Measurements from ENCODE around the gene APOL3. TPM values are rescaled to one million over a fixed set of nuclear protein-coding genes. Genes with fewer than 3 reads are reported as not detected.
"Not testable (repeated sequence)": the region's sequence is repeated elsewhere in the genome, so short reads cannot be mapped to it uniquely, and the experiment has no call there.

APOL3 gene, protein sequence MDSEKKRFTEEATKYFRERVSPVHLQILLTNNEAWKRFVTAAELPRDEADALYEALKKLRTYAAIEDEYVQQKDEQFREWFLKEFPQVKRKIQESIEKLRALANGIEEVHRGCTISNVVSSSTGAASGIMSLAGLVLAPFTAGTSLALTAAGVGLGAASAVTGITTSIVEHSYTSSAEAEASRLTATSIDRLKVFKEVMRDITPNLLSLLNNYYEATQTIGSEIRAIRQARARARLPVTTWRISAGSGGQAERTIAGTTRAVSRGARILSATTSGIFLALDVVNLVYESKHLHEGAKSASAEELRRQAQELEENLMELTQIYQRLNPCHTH
- total RNA-seq = 10 to 100 TPM; 13.8 to 29.5 TPM

DNA sequence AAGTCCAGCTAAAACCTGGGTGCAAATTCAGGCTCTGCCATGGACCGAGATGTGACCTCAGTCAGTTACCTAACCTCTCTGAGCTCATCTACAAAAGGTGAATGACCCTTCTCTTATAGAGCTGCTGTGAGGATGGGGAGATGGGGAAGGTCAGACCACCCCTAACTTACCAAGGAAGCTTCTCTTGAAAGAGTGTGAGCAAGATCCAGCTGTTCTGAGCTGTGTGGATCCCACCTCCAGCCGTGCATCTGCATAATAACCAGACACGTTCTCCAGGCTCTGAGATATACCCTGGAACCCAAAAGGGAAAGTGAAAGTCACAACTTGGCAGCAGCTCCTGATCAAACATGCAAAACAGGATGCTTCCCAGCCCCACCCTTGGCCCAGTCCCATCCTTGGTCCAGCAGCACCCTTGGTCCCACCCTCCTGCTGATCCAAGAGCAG lies at the start of gene APOL3:
Gene APOL3, minus strand, starts transcription at position 257 of the 444 bp plus-strand sequence. CDS start 11,700 bp downstream, outside the sequence.
- Histone ChIP-seq H3K27ac (peak within 1 kb of the TSS; percentile 82 to 92), H3K27me3 (no peaks in the 10 kb centered on the region), H3K4me3 (peak within 1 kb of the TSS; percentile 37 to 53), H3K36me3 (no peaks in the 10 kb centered on the region), H3K9me3 (no peaks in the 10 kb centered on the region), H3K4me1 (peaks cover 0 to 49% of the 10 kb centered on the region in 2 donors)
- TF ChIP-seq, protein P1, sequence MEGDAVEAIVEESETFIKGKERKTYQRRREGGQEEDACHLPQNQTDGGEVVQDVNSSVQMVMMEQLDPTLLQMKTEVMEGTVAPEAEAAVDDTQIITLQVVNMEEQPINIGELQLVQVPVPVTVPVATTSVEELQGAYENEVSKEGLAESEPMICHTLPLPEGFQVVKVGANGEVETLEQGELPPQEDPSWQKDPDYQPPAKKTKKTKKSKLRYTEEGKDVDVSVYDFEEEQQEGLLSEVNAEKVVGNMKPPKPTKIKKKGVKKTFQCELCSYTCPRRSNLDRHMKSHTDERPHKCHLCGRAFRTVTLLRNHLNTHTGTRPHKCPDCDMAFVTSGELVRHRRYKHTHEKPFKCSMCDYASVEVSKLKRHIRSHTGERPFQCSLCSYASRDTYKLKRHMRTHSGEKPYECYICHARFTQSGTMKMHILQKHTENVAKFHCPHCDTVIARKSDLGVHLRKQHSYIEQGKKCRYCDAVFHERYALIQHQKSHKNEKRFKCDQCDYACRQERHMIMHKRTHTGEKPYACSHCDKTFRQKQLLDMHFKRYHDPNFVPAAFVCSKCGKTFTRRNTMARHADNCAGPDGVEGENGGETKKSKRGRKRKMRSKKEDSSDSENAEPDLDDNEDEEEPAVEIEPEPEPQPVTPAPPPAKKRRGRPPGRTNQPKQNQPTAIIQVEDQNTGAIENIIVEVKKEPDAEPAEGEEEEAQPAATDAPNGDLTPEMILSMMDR (IDR thresholded peaks at IDR 0.05) = no peak
- DNase-seq (ENCODE audit: low spot score) = peak; percentile 90

DNA sequence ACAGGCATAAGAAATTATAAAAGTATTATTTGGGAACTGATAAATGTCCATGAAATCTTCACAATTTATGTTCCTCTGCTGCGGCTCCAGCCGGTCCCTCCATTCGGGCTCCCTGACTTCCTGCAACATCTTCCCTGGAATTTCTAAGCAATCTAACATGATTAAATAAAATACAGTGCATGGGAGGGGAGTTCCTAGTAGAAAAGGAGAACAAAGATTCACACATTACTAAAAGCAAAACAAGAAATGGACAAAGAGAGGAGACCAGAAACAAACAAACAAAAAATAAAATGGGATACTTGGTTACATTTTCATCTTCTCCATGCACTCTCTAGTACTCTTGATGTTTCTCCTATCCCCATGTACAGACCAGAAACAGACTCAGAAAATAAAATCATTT lies 49.7 kb upstream of the APOL3 start:
- Histone ChIP-seq H3K4me1 (peaks cover 0 to 4% of the 10 kb centered on the region in 2 donors), H3K27ac (no peak overlapping the region), H3K9me3 (no peaks in the 10 kb centered on the region), H3K27me3 (no peaks in the 10 kb centered on the region), H3K4me3 (no peak overlapping the region), H3K36me3 (no peaks in the 10 kb centered on the region)
- TF ChIP-seq, protein P1 (IDR thresholded peaks at IDR 0.05) = no peak
- DNase-seq (ENCODE audit: low spot score) = no peak

DNA sequence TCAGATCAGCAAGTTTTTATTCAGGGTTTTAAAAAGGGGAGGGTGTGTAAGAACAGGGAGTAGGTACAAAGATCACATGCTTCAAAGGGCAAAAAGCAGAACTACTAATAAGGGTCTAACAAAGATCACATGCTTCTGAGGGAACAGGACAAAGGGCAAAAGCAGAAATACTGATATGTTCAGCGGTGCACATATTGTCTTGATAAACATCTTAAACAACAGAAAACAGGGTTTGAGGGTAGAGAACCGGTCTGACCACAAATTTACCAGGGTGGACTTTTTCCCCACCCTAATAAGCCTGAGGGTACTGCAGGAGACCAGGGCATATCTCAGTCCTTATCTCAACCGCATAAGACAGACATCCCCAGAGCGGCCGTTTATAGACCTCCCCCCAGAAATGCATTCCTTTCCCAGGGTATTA lies 48.9 kb upstream of the APOL3 start:
- H3K4me1 ChIP-seq; H3K9me3 ChIP-seq; H3K27me3 ChIP-seq; H3K36me3 ChIP-seq; H3K4me3 ChIP-seq; H3K27ac ChIP-seq; DNase-seq (ENCODE audit: low spot score): not testable (repeated sequence)

DNA sequence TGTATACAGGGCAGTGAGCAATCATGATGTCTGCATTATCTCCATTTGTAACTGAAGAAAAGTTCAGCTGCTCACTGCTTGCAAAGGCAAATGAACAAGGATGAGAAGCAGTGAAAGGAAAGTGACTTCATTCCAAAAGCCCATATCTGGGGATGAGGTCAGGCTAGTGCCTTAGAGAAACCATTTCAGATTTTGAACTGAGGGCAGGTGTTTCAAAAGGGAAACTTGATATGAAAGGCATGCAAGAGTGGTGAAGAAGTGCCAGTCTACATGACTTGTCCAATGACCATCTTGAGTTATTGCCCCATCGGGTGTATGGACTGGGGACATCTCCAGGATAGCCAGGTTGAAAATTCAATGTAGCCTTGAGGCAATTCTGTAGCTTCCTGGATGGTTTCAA lies 48.4 kb upstream of the APOL3 start:
- no peaks in the 10 kb centered on the region for H3K27me3 ChIP-seq
- H3K4me1 ChIP-seq = peaks cover 0 to 4% of the 10 kb centered on the region in 2 donors
- no peaks in the 10 kb centered on the region for H3K36me3 ChIP-seq
- no peak overlapping the region for H3K27ac ChIP-seq
- TF ChIP-seq, protein P1 (IDR thresholded peaks at IDR 0.05) = no peak
- no peaks in the 10 kb centered on the region for H3K9me3 ChIP-seq
- DNase-seq (ENCODE audit: low spot score) = no peak
- no peak overlapping the region for H3K4me3 ChIP-seq

DNA sequence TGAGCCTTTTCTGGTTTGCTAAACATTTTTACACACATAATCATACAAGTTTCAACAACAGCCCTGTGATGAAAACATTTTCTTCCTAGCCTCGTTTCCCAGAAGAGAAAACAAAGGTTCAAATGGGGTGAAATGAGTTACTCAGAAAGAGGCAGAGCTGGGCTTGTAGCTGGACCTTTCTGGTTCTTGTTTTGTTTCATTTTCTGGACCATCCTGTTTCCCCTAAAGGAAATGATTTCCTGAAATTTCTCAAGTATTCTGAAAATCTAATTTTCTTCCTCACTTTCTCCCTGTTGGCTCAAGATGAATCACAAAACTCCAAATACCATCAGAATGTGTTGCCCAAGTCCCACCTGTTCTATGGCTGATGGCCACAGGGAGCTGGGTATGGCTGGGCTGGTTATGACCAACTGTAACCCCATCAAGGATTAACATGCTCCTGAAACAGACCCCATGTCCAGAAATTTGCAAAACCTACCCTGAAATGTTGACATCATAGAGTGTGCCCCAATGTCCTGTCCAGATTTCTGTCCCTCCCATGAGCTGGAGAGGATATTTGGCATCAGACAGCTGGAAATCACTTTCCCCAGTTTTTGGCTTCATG lies 47.7 kb upstream of the APOL3 start:
- TF ChIP-seq, protein P1 (IDR thresholded peaks at IDR 0.05) = no peak
- no peaks in the 10 kb centered on the region for H3K27me3 ChIP-seq
- H3K4me1 ChIP-seq = peaks cover 0 to 4% of the 10 kb centered on the region in 2 donors
- DNase-seq (ENCODE audit: low spot score) = no peak
- H3K36me3 ChIP-seq = no peaks in the 10 kb centered on the region
- no peak overlapping the region for H3K4me3 ChIP-seq
- no peaks in the 10 kb centered on the region for H3K9me3 ChIP-seq
- H3K27ac ChIP-seq = no peak overlapping the region

DNA sequence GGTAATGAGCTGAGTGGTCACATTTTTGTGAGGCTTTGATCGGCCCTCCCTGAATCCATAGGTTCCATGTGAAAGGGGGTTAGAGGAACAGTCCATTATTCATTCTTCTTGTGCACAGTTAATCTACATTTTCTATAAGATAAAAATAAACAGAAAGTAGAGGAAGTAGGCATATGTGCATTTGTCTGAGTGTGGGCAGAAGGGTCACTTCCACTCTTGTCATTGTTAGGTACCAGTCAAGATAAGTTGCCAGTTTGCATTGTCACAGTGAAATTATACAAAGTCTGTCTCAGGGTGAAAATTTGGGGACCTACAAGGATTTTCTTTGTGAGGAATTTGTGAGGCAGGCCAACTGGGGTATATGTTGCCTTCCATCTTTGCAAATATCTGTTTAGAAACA lies 45.7 kb upstream of the APOL3 start:
- TF ChIP-seq, protein P1 (IDR thresholded peaks at IDR 0.05) = no peak
- DNase-seq (ENCODE audit: low spot score) = no peak
- H3K4me3 ChIP-seq = no peak overlapping the region
- H3K4me1 ChIP-seq = peaks cover 0 to 13% of the 10 kb centered on the region in 2 donors
- no peak overlapping the region for H3K27ac ChIP-seq
- no peaks in the 10 kb centered on the region for H3K9me3 ChIP-seq
- H3K36me3 ChIP-seq = no peaks in the 10 kb centered on the region
- H3K27me3 ChIP-seq = no peaks in the 10 kb centered on the region

DNA sequence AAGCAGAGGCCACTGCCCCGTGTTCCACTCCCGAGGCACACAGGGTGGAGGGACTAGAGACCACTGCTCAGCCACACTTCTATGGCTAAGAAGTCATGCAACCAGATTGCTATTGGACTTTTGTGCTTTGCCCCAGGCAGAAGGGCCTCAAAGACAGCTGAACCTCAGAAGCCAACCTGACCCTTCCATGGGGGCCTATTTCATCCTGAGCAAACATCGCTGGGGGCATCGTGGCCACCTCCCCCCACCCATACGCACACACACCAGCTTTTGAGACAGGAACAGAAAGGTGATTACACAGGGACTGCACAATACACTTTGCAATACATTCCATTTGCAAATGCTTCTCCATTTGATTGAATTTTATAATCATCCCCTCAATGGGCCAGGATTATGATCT lies 45.0 kb upstream of the APOL3 start:
- H3K27ac ChIP-seq; H3K4me1 ChIP-seq; H3K9me3 ChIP-seq; H3K4me3 ChIP-seq; H3K27me3 ChIP-seq; DNase-seq (ENCODE audit: low spot score); H3K36me3 ChIP-seq: not testable (repeated sequence)
